Measurements from ENCODE around the gene RBM22. TPM values are rescaled to one million over a fixed set of nuclear protein-coding genes. Genes with fewer than 3 reads are reported as not detected.
A peak's percentile ranks its signal among the peaks of the same experiment; 100 is the strongest.

The RBM22 gene
- total RNA-seq, 1 donor from 2014 or later, result 39.3 TPM

DNA sequence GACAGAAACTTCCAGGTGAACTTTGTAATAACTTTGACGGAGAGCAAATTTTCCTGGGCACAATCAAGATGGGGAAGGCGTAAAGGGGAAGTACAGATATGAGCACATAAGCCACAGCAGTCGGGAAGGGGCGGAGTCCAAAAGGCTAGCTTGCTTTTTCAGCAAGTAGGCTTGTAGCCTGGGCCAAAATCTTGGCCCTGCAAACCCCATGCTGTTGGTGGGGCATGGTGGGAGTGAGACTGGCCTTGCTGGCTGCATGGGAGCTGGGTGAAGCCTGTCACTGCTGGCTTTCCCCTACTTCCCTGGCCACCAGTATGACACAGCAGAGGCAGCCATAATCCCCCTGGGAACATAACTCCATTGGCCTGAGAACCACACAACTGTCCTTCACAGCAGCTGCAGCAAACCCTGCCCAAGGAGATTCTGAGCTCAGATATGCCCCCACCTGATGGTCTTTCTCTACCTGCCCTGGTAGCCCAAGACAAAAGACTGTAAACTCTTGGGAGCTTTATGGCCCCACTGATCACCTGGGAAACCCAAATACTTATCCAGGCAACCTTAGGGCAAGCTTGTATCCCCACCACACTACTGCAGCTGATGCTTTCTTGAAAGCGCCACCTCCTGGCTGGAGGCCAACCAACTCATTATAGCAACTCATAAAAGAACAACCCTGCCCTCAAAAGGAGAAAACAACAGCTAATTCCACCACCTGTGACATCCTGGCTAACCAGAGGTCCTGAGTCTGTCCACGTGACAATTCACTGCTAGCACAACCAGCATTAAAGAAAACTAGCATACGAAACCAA lies 33.9 kb upstream of the RBM22 start:
- no peak overlapping the region for H3K4me3 Mint-ChIP-seq (ENCODE audit: unreplicated experiment)
- H3K4me1 Mint-ChIP-seq (ENCODE audit: low read depth, unreplicated experiment), result no peaks in the 10 kb centered on the region
- TF ChIP-seq, protein P1, sequence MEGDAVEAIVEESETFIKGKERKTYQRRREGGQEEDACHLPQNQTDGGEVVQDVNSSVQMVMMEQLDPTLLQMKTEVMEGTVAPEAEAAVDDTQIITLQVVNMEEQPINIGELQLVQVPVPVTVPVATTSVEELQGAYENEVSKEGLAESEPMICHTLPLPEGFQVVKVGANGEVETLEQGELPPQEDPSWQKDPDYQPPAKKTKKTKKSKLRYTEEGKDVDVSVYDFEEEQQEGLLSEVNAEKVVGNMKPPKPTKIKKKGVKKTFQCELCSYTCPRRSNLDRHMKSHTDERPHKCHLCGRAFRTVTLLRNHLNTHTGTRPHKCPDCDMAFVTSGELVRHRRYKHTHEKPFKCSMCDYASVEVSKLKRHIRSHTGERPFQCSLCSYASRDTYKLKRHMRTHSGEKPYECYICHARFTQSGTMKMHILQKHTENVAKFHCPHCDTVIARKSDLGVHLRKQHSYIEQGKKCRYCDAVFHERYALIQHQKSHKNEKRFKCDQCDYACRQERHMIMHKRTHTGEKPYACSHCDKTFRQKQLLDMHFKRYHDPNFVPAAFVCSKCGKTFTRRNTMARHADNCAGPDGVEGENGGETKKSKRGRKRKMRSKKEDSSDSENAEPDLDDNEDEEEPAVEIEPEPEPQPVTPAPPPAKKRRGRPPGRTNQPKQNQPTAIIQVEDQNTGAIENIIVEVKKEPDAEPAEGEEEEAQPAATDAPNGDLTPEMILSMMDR (IDR thresholded peaks at IDR 0.05; ENCODE audit: partially characterized antibody, unreplicated experiment), result no peak

DNA sequence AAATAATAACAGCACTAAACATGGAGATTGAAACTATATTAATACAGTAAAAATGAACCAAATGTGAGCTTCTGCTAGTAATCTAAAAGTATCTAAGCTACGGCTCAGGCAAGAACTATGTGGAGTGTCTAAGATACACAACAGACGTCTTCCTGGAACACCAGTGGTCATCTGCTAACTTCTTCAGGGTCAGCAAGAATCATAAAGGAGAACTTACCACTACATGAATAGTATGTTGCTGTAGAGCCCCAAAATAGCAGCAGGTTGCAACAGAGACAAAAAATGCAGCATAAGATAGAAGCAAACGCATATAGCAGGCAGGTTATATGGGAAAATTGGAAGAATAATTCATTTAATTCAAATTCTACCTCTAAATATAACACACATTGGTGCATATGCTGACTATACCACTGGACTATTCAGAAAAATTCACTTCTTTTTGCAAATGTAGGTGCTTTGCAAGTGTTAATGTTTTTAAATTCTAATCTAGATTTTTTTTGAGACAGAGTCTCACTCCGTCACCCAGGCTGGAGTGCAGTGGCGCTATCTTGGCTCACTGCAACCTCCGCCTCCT lies 30.9 kb upstream of the RBM22 start:
- DNase-seq, result no peak
- peaks cover 2% of the 10 kb centered on the region for H3K9me3 Mint-ChIP-seq (ENCODE audit: unreplicated experiment)
- H3K27ac Mint-ChIP-seq (ENCODE audit: unreplicated experiment), result no peak overlapping the region
- H3K4me1 Mint-ChIP-seq (ENCODE audit: low read depth, unreplicated experiment), result no peaks in the 10 kb centered on the region
- no peak overlapping the region for H3K4me3 Mint-ChIP-seq (ENCODE audit: unreplicated experiment)
- peaks cover 13% of the 10 kb centered on the region for H3K36me3 Mint-ChIP-seq (ENCODE audit: unreplicated experiment)
- no peaks in the 10 kb centered on the region for H3K27me3 Mint-ChIP-seq (ENCODE audit: unreplicated experiment)
- TF ChIP-seq, protein P1 (IDR thresholded peaks at IDR 0.05; ENCODE audit: partially characterized antibody, unreplicated experiment), result no peak

More for the DNA sequence above, 33.9 kb upstream of the RBM22 start:
- H3K27me3 Mint-ChIP-seq (ENCODE audit: unreplicated experiment), result no peaks in the 10 kb centered on the region
- peak overlapping the region; percentile 28 for H3K27ac Mint-ChIP-seq (ENCODE audit: unreplicated experiment)
- DNase-seq, result no peak
- peaks cover 4% of the 10 kb centered on the region for H3K9me3 Mint-ChIP-seq (ENCODE audit: unreplicated experiment)
- H3K36me3 Mint-ChIP-seq (ENCODE audit: unreplicated experiment), result peaks cover 13% of the 10 kb centered on the region

DNA sequence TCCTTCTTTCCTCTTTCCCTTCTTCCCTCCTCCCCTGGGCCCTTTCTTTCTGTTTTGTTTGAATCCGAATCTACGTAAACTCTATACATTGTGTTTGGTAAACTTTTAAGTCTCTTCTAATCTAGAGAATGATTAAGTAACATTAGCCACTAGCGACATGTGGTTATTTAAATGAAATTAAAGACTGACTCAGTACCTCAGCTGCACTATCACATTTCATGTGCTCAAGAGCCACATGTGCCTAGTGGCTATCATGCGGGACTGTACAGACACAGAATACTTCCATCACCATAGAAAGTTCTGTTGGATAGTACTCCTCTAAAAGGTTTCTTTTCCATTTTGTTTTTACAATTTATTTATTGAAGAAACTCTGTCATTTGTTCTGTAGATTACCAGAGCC lies 29.0 kb upstream of the RBM22 start:
- Mint-ChIP-seq H3K27me3 (ENCODE audit: unreplicated experiment) (no peaks in the 10 kb centered on the region), H3K36me3 (ENCODE audit: unreplicated experiment) (peaks cover 9% of the 10 kb centered on the region), H3K9me3 (ENCODE audit: unreplicated experiment) (peaks cover 2% of the 10 kb centered on the region), H3K4me3 (ENCODE audit: unreplicated experiment) (no peak overlapping the region), H3K27ac (ENCODE audit: unreplicated experiment) (no peak overlapping the region), H3K4me1 (ENCODE audit: low read depth, unreplicated experiment) (no peaks in the 10 kb centered on the region)
- DNase-seq, result no peak
- TF ChIP-seq, protein P1 (IDR thresholded peaks at IDR 0.05; ENCODE audit: partially characterized antibody, unreplicated experiment), result no peak

DNA sequence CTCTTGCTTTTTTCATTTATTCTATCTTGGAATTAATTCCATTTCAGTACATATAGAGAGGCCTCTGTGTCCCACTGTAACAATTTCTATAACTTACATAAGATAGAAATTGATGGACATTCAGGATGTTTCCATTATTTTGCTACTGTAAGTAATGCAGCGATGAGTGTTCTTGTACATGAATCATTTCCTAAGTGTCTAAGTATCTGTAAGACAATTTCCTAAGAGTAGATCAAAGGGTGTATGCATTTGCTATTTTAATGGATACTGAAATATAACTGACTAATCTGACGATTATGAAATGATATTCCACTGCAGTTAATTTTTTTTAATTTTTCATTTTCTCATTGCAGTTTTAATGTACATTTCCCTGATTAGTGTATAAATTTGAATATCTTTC lies 23.0 kb upstream of the RBM22 start:
- H3K4me1 Mint-ChIP-seq (ENCODE audit: low read depth, unreplicated experiment), result no peaks in the 10 kb centered on the region
- H3K4me3 Mint-ChIP-seq (ENCODE audit: unreplicated experiment), result no peak overlapping the region
- TF ChIP-seq, protein P1 (IDR thresholded peaks at IDR 0.05; ENCODE audit: partially characterized antibody, unreplicated experiment), result no peak
- H3K27me3 Mint-ChIP-seq (ENCODE audit: unreplicated experiment), result no peaks in the 10 kb centered on the region
- no peaks in the 10 kb centered on the region for H3K36me3 Mint-ChIP-seq (ENCODE audit: unreplicated experiment)
- H3K27ac Mint-ChIP-seq (ENCODE audit: unreplicated experiment), result no peak overlapping the region
- no peaks in the 10 kb centered on the region for H3K9me3 Mint-ChIP-seq (ENCODE audit: unreplicated experiment)
- DNase-seq, result no peak

DNA sequence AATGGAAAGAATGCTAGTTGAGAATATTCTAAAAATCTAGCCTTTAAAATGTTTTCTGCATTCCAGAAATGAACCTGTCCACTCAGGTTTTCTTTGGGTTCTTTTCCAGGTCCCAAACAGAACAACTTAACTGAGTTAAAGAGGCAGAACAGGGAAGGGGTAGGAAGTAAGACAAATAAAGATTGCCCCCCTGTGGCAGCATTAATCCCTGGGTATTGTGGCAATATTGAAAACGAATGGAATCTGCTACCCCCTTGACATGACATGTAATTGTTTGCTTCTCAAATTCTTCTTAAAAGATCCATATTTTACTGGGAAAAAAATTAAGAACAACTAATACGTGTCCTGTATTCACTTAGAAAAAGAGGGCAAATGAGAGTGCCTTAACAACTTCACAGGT lies 9.3 kb upstream of the RBM22 start:
- Mint-ChIP-seq H3K27ac (ENCODE audit: unreplicated experiment) (no peak overlapping the region), H3K36me3 (ENCODE audit: unreplicated experiment) (no peaks in the 10 kb centered on the region), H3K9me3 (ENCODE audit: unreplicated experiment) (no peaks in the 10 kb centered on the region), H3K27me3 (ENCODE audit: unreplicated experiment) (no peaks in the 10 kb centered on the region), H3K4me3 (ENCODE audit: unreplicated experiment) (no peak overlapping the region), H3K4me1 (ENCODE audit: low read depth, unreplicated experiment) (no peaks in the 10 kb centered on the region)
- TF ChIP-seq, protein P1 (IDR thresholded peaks at IDR 0.05; ENCODE audit: partially characterized antibody, unreplicated experiment), result no peak
- DNase-seq, result no peak
